AG08396 (cell line): ENCODE measurements around the gene HINT2.

Experiments used
- DNase-seq: peaks from one replicate; pipeline ENCODE4 v3.0.0; 2012; ENCODE audit warnings: low spot score, mixed read lengths

HINT2 gene

DNA sequence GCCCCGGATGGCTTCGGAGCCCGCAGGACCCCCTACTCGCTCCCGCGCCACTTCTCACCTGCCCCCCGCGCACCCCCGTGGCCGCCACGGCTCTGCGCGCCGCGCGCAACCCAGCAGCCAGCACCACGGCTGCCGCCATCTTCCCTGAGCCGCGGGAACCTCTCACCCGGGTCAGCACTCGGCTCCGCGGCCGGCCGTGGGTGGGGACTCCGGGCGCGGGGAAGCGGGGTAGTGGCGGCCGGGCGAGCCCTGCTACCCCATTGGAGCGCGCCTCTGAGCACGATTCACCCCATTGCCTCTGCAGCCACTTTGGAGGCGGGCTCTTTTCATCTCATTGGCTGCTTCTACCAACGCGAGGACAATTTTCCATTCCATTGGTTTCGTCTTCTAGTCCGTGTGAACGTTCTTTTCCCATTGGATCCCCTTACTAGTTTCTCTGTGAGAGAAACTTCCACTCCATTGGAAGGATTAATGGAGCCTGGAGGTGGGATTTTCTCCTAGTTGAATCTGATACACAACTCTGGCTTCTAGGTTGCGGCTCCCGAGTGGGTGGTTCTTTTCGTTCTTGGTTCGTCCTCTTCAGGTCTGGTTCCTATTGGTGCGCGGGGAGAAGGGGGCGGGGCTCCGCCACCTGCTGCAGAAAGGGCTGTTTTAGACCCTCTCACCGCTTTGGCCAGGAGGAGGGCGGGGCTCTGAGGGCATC lies at the start of gene HINT2:
HINT2 (minus strand) TSS at position 202 of the 703 bp plus-strand sequence; CDS start at position 139, 63 bp downstream.
- peak; percentile 97 for DNase-seq

DNA sequence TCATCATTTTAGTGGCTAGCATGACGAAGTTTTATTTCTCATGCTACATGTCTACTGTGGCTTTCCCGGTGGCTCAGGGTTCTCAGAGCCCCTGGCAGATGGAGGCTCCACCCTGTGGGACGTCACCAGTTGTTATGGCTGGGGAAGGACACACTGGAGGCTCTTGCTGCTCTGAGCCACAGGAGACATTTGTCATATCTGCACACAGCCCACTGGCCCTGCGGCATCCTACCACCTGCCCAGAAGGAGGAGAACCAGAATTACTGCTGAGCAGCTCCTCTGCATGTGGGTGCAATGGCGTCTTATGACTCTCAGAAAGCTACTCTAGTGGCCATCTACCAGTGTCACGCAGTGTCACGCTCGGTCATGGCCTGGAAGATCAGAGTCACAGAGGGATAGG lies 48.7 kb upstream of the HINT2 start:
- peak; percentile 4 for DNase-seq

- DNase-seq = no peak
These were observed 47.5 kb upstream of the HINT2 start for GRCh38 chr9:35862328-35862727.

GRCh38 chr9:35861161-35861897 lies 46.5 kb upstream of the HINT2 start:
- peak; percentile 2 for DNase-seq

DNA sequence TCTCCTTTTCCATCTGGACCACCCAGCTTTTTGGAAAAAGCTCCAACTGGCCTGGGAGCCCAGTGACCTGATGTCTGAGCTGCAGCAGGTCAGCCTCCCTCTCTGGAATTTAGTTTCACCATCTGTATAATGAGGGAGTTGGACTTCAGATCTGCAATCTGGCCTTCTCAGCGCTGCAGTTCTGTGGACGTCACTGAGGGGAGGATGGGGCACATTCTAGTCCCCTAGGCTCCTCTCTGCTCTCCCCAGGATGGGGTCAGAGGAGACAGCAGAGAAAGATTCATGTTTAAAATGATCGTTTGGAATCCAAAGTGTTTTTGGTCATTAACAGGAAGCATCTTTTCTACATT lies 45.1 kb upstream of the HINT2 start:
- DNase-seq = no peak

- peak; percentile 37 for DNase-seq
These were observed 44.6 kb upstream of the HINT2 start for GRCh38 chr9:35859310-35859989.

DNA sequence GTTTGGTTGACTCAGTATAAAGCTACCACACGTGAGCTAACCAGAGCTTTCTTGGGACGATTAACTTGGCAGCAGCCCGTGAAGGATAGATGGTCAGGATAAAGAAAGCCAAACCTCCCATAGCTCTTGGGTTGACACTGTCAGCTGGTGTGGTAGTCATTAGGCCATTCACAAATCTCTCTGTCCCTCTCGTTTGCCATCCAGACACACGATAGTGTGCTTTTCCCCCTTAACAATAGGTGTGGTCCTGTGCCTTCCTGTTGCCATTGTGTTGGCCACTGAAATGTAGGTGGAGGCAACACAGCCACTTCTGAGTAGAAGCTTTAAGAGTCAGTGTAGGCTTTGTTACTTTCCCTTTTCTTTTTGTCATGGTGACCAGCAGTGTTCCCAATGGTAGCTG lies 43.6 kb upstream of the HINT2 start:
- DNase-seq = no peak

DNA sequence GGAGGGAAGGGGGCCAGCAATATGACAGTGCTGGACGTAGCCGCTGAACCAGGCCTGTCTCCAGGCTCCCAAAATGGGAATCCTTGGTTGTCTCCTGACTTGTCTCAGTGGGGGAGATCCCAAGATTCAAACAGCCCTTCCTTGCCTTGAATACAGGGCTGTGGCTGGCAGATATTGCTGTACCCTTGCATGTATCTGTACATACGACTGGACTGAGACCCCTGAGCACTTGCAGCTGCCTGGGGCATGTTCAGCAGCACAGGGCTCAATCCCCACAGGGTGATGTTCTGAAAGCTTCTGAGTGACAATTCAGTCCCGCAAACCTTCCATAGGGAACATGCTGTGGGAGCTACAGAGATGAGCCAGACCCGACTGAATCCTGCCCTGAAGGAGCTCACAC lies 42.0 kb upstream of the HINT2 start:
- no peak for DNase-seq

DNA sequence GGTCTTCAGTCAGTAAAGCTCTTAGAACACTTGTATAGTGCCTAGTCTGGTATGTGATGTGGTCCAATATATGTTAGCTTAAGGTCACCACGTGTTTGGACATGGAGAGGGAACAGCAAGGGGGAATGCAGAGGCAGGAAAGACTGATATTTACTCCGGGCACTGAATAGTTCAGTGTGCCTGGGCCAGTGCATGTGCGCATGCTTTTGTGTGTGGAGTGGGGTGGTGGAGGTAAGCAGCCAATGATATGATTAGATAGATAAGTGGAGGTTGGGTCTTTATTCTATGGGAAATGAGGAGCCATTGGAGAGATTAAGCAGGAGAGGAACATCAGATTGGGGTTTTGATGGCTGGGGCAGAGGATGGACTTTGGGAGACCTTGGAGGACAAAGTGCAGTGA lies 41.4 kb upstream of the HINT2 start:
- no peak for DNase-seq

DNA sequence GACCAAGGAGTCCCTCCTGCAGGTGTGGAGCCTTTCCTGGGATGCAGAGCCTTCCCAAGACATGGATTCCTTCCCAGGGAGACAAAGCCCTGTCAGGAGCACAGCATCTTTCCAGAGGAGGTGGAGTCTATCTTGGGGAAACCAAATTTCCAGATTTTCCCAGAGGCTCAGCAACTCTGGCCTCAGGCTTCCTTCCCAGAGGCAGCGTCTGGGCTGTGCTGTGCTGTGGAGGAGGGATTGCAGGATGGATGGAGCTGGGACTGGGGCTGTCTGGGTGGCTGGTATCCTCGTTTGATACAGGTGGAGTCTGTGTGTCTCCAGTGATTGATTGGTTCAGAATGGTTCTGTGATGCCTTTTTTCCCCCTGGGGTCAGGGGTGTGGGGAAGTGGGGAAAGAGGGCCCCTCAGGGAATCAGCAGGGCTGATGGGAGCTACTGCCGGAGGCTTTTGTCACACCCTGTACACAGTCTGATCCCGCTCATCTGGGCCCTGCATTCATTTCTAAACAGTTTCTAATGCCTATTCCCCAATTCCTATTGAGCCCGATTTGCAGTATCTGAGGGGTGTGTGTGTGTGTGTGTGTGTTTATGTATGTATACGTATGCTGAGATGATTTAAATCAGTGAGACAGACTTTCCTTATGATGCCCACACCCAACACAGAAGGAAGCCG lies 39.4 kb upstream of the HINT2 start:
- no peak for DNase-seq

DNA sequence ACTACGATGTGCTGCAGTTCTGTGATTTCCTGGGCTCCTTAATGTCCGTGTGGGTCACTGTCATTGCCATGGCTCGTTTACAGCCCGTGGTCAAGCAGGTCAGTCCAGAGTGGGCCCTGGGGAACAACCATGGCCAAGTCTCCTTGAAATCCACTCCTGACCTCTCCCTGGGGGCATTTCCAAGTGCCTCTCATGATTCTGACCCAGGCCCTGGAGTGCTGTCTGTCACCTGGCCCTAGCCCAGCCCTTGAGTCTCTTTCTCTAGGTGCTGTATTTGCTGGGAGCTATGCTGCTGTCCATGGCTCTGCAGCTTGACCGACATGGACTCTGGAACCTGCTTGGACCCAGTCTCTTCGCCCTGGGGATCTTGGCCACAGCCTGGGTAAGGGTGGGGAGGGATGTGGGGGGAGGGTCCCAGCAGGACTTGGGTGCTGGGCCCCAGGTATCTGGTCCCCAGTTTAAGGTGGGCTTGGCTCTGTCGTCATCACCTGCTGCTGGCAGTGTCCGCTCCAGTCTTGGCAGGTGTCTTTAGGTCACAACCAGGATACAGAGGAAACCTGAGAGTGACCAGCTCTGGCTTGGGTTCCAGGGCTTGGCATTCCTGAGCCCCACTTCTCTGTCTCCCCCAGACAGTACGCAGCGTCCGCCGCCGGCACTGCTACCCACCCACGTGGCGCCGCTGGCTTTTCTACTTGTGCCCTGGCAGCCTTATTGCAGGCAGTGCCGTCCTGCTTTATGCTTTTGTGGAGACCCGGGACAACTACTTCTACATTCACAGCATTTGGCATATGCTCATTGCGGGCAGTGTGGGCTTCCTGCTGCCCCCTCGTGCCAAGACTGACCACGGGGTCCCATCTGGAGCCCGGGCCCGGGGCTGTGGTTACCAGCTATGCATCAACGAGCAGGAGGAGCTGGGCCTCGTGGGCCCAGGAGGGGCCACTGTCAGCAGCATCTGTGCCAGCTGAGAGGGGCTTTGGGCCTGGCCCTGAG lies 38.3 kb upstream of the HINT2 start:
- no peak for DNase-seq

DNA sequence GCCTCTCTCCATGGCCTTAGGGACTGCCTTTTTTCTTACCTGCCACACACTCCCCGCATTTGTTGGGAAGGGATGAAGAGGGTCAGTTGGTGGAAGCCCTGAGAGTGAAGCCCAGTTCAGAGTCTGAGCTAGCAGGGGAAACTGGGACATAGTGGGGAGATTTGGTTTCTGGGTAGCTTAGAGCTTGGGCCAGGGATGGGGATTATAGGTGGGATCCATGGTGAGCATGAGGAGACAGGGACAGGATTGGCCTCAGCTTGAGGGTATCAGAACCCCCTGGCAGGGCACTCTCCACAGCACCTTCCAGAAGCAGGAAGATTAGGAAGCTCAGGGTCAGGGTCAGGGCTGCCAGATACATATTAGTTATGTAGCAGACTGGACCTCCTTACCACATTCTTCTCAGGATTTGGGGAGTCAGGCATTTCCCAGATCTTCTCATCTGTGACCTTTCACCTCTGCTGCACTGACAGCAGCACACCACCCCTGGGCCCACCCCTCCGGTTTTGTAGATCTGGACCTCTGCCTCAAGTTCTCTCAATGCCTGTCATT lies 37.5 kb upstream of the HINT2 start:
- DNase-seq = no peak

- DNase-seq = peak; percentile 93
These were observed 33.1 kb upstream of the HINT2 start for GRCh38 chr9:35847792-35848572.

DNA sequence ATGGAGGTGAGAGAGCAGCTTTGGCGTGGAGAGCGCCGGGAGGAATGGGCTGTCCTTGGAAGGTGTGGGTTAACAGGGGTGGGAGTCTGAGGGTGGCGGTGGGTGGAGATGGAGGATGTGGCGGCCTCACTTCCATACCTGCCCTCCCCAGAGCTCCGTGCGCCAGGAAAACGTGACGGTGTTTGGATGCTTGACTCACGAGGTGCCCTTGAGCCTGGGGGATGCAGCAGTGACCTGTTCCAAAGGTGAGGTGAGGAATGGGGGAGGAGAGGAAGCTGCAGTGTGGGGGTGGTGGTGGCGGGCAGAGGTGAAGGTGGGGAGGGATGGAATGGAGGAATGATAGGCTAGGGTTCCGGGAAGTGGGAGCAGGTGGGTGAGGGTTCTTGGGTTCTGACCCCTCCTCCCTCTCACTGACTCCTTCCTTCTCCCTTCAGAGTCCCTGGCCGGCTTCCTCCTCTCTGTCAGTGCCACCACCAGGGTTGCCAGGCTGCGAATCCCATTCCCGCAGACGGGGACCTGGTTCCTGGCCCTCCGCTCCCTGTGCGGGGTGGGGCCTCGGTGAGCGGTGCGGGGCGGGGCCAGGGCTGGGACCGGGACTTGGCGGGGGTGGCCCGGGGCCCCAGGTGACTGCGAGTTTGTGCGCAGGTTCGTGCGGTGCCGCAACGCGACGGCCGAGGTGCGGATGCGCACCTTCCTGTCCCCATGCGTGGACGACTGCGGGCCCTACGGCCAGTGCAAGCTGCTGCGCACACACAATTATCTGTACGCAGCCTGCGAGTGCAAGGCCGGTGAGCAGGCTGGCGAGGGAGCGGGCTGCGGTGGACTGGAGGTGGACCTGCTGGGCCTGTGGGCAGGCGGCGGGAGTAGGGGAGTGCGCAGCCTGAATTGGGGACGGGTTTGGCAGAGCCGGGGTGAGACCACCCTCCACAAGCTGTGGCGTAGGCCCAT lies 31.3 kb upstream of the HINT2 start:
- DNase-seq = no peak

DNA sequence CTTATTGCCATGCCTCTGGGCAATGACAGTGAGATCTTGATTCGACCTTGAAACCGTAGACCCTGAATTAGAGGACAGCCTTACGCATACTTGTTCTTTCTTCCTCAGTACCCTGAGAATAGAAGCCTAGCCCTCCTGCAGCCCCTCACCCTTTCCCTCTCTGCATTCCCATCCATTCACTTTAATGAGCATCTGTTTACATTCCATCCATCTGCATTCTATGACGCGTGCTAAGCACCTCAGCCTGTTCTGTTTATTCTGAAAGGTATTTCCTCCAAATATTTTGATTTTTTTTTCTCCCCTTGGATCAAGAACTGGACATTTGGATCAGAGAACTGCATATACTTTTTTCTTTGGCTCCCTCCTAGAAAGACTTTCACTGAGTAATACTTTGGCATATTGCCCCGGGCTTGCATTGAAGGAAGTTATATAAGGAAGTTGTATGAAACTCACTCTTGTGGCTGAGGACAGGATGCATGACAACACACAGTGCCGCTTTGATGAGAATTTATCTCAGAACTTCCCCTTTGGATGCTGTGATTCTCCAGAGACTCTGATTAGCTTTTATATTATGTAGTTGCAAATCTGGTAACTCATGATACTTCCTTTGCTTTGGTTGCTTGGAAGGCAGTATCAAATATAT lies 29.9 kb upstream of the HINT2 start:
- DNase-seq = peak; percentile 82

- no peak for DNase-seq
These were observed 28.0 kb upstream of the HINT2 start for GRCh38 chr9:35842795-35843194.

DNA sequence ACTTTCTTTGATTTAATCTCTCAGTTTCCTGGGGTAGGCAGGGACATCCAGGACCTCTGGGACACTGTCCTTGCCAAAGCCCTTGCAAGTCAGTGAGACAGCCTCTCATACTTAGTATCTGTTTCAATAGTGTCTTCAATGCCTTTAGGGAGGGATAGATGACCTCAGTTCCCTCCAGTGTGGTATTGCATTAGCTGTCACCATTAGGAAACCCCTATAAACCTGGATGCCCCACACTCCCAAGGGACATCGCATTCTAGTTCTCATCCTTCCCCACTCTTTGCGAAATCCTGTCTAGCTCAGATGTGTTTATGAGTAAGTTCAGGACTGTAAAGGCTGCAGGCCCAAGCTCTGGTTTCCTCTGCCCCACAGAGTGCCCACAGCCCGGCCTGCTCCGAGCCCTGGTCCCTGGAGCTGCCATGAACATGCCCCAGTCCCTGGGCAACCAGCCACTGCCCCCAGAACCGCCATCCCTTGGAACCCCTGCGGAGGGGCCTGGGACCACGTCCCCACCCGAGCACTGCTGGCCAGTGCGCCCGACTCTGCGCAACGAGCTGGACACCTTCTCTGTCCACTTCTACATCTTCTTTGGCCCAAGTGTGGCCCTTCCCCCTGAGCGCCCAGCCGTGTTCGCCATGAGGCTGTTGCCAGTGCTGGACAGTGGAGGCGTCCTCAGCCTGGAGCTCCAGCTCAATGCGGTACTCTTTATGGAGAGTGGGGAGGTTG lies 27.3 kb upstream of the HINT2 start:
- no peak for DNase-seq

DNA sequence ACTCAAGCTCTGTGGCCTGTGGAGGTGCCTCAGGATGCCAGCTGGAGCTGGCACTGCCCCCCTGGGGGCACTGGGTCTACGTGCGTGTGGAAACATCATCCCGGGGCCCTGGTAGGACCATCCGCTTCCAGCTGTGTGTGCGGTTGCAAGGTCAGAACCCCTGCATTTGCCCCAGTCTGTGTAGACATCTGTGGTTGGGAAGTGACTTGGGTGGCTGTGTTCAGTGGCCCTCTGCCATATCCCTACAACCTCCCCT lies 26.7 kb upstream of the HINT2 start:
- no peak for DNase-seq
